HG02678 (cell line): ENCODE measurements around the gene LAIR2.
"Not testable (repeated sequence)": the region's sequence is repeated elsewhere in the genome, so short reads cannot be mapped to it uniquely, and the experiment has no call there.

Experiments
- ATAC-seq: cut with Tn5 transposase; IDR thresholded peaks from one replicate; pipeline ENCODE4 v1.9.1; 2021; ENCODE audit warnings: mild to moderate bottlenecking, moderate library complexity; ENCODE audit not compliant: unreplicated experiment

LAIR2 gene

GRCh38 chr19:54492568-54492967 lies 10.1 kb upstream of the LAIR2 start:
- no peak for ATAC-seq

GRCh38 chr19:54493056-54493455 lies 9.6 kb upstream of the LAIR2 start:
- not testable (repeated sequence) for ATAC-seq

GRCh38 chr19:54493967-54494585 lies 8.6 kb upstream of the LAIR2 start:
- no peak for ATAC-seq

- ATAC-seq, result not testable (repeated sequence)
Measured at GRCh38 chr19:54495284-54495683, 7.3 kb upstream of the LAIR2 start.

GRCh38 chr19:54497747-54498450 lies 4.7 kb upstream of the LAIR2 start:
- ATAC-seq, result not testable (repeated sequence)

- not testable (repeated sequence) for ATAC-seq
Measured at GRCh38 chr19:54498451-54498772, 4.2 kb upstream of the LAIR2 start.

GRCh38 chr19:54505542-54505941 lies 2.9 kb downstream of the LAIR2 start:
- ATAC-seq, result not testable (repeated sequence)

- ATAC-seq, result no peak
Measured at GRCh38 chr19:54506079-54506478, 3.4 kb downstream of the LAIR2 start.

GRCh38 chr19:54507038-54507717 lies 4.5 kb downstream of the LAIR2 start:
- ATAC-seq, result not testable (repeated sequence)

GRCh38 chr19:54507824-54508223 lies 5.2 kb downstream of the LAIR2 start:
- no peak for ATAC-seq

GRCh38 chr19:54508487-54508886 lies 5.9 kb downstream of the LAIR2 start:
- not testable (repeated sequence) for ATAC-seq

- ATAC-seq, result not testable (repeated sequence)
Measured at GRCh38 chr19:54509200-54509940, 6.7 kb downstream of the LAIR2 start.

- no peak for ATAC-seq
Measured at GRCh38 chr19:54515156-54515555, 12.5 kb downstream of the LAIR2 start.

- ATAC-seq, result no peak
Measured at GRCh38 chr19:54517483-54517882, 14.9 kb downstream of the LAIR2 start.

GRCh38 chr19:54518844-54519243 lies 16.2 kb downstream of the LAIR2 start:
- no peak for ATAC-seq

GRCh38 chr19:54521022-54521859 lies 18.6 kb downstream of the LAIR2 start:
- ATAC-seq, result no peak

- no peak for ATAC-seq
Measured at GRCh38 chr19:54521860-54522513, 19.4 kb downstream of the LAIR2 start.

GRCh38 chr19:54523403-54523802 lies 20.8 kb downstream of the LAIR2 start:
- no peak for ATAC-seq

- ATAC-seq, result no peak
Measured at GRCh38 chr19:54525636-54526035, 23.0 kb downstream of the LAIR2 start.

- ATAC-seq, result no peak
Measured at GRCh38 chr19:54526972-54527371, 24.3 kb downstream of the LAIR2 start.
